ENCODE data around the gene HSF2. TPM values are rescaled to one million over a fixed set of nuclear protein-coding genes. Genes with fewer than 3 reads are reported as not detected.

The HSF2 gene
- total RNA-seq, 2 donors from 2014 or later: 15.1 to 20.0 TPM

DNA sequence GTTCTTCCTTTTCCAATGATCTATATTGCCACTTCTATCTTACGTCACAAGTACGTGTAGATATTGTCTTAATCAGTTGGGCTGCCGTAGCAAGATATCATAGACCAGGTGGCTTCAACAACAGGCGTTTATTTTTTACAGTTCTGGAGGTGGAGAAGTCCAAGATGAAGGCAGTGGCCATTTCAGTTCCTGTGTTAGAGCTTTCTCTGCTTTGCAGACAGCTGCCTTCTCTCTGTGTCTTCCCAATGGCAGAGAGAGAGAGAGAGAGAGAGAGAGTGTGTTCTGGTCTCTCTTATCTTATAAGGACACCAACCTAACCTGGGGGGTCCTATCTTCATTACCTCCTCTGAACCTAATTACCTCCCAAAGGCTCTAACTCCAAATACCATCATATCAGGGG lies 8.3 kb downstream of the HSF2 start:
- ATAC-seq (replicated peaks in 1 of 2) (no peak), DNase-seq (no peak)
- H3K9me3 Mint-ChIP-seq: peaks cover 2% of the 10 kb centered on the region in 2 donors
- H3K4me3 Mint-ChIP-seq: peak overlapping the region in 1 of 2 donors; percentile 95
- H3K27ac Mint-ChIP-seq: peak overlapping the region; percentile 100
- peaks cover 78% of the 10 kb centered on the region for H3K4me1 Mint-ChIP-seq (ENCODE audit: low read depth)
- H3K36me3 Mint-ChIP-seq (ENCODE audit: insufficient read depth in 2 of 2): peaks cover 5 to 27% of the 10 kb centered on the region in 2 donors
- H3K27me3 Mint-ChIP-seq (ENCODE audit: low read depth): no peaks in the 10 kb centered on the region

GRCh38 chr6:122408240-122408639 lies 8.8 kb downstream of the HSF2 start:
- peaks cover 2% of the 10 kb centered on the region in 2 donors for H3K9me3 Mint-ChIP-seq
- DNase-seq: no peak
- peak overlapping the region; percentile 82 to 95 for H3K4me3 Mint-ChIP-seq
- H3K27ac Mint-ChIP-seq: peak overlapping the region; percentile 100
- H3K27me3 Mint-ChIP-seq (ENCODE audit: low read depth): no peaks in the 10 kb centered on the region
- peaks cover 5 to 28% of the 10 kb centered on the region in 2 donors for H3K36me3 Mint-ChIP-seq (ENCODE audit: insufficient read depth in 2 of 2)
- H3K4me1 Mint-ChIP-seq (ENCODE audit: low read depth): peaks cover 77% of the 10 kb centered on the region
- no peak for ATAC-seq (replicated peaks in 1 of 2)

DNA sequence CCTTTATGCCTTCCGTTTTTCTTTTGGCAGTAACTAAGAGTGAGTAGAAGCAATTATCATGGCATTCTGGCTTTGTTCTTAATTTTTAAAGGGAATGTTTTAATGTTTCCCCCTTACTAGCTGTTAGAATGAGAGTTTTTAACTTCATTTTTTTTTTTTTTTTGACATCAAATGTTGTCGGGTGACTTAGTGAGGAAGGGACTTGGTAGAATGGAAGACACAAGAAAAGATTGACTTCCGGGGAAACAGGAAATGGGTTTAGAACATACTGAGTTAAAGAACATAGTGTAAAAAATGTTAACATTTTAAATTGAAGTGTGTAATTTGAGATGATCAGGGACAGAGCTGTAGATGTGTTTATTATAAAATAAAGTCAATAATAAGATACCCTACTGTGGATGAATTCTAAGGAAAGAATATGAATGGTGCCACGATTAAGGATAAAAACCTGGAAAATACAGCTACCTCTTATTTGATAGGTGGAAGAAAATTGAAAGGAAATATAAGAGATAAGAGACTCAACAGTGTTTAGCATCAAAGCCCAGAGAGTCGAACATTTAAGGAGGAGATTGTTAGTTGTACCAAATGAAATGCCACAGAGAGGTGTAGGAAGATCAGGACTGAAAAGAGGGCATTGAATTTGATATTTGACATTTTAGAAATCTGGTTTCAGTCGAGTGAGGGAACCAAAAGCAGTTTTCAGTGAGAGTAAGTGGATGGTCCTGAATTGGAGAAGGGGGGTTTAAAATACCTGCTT lies 9.4 kb downstream of the HSF2 start:
- ATAC-seq (replicated peaks in 1 of 2) (peak; percentile 52 to 53), DNase-seq (no peak)
- Mint-ChIP-seq H3K4me1 (ENCODE audit: low read depth) (peaks cover 75% of the 10 kb centered on the region), H3K9me3 (peaks cover 2% of the 10 kb centered on the region in 2 donors), H3K27ac (peak overlapping the region; percentile 100), H3K27me3 (ENCODE audit: low read depth) (no peaks in the 10 kb centered on the region), H3K36me3 (ENCODE audit: insufficient read depth in 2 of 2) (peaks cover 5 to 33% of the 10 kb centered on the region in 2 donors), H3K4me3 (peak overlapping the region; percentile 82 to 95)

GRCh38 chr6:122412001-122412400 lies 12.5 kb downstream of the HSF2 start:
- H3K9me3 Mint-ChIP-seq: no peaks in the 10 kb centered on the region
- H3K36me3 Mint-ChIP-seq (ENCODE audit: insufficient read depth in 2 of 2): peaks cover 4 to 30% of the 10 kb centered on the region in 2 donors
- DNase-seq (no peak), ATAC-seq (replicated peaks in 1 of 2) (no peak)
- H3K4me3 Mint-ChIP-seq: peak overlapping the region in 1 of 2 donors; percentile 18
- H3K4me1 Mint-ChIP-seq (ENCODE audit: low read depth): peaks cover 44% of the 10 kb centered on the region
- peak overlapping the region; percentile 27 for H3K27ac Mint-ChIP-seq
- no peaks in the 10 kb centered on the region for H3K27me3 Mint-ChIP-seq (ENCODE audit: low read depth)

DNA sequence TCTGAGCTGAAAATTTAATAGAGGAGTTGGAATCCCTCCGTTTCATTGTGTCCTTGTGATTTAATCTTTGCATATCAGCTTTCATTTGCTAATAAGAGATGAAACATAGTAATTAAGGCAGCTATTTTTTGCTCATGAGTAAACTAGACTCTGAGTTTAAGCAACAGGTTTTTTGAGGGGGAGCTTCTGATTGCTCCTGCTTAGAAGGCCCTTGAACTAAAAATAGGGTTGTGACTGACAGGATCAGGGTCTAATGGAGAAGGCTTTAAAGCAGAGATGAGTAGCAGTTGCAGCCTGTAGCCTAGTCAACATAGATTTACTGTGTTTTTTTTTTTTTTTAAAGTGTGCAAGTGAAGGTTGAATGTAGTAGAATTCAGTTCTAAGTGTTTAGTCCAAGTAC lies 17.4 kb downstream of the HSF2 start:
- DNase-seq (no peak), ATAC-seq (replicated peaks in 1 of 2) (no peak)
- H3K36me3 Mint-ChIP-seq (ENCODE audit: insufficient read depth in 2 of 2): peaks cover 4 to 27% of the 10 kb centered on the region in 2 donors
- no peak overlapping the region for H3K4me3 Mint-ChIP-seq
- H3K4me1 Mint-ChIP-seq (ENCODE audit: low read depth): no peaks in the 10 kb centered on the region
- H3K27ac Mint-ChIP-seq: no peak overlapping the region
- no peaks in the 10 kb centered on the region for H3K9me3 Mint-ChIP-seq
- no peaks in the 10 kb centered on the region for H3K27me3 Mint-ChIP-seq (ENCODE audit: low read depth)

- no peak for ATAC-seq (replicated peaks in 1 of 2)
- Mint-ChIP-seq H3K9me3 (no peaks in the 10 kb centered on the region), H3K4me3 (no peak overlapping the region), H3K4me1 (ENCODE audit: low read depth) (peaks cover 9% of the 10 kb centered on the region), H3K27ac (no peak overlapping the region), H3K27me3 (ENCODE audit: low read depth) (no peaks in the 10 kb centered on the region), H3K36me3 (ENCODE audit: insufficient read depth in 2 of 2) (peaks cover 6 to 33% of the 10 kb centered on the region in 2 donors)
- DNase-seq: no peak
Measured at GRCh38 chr6:122422003-122422402, 22.6 kb downstream of the HSF2 start.

DNA sequence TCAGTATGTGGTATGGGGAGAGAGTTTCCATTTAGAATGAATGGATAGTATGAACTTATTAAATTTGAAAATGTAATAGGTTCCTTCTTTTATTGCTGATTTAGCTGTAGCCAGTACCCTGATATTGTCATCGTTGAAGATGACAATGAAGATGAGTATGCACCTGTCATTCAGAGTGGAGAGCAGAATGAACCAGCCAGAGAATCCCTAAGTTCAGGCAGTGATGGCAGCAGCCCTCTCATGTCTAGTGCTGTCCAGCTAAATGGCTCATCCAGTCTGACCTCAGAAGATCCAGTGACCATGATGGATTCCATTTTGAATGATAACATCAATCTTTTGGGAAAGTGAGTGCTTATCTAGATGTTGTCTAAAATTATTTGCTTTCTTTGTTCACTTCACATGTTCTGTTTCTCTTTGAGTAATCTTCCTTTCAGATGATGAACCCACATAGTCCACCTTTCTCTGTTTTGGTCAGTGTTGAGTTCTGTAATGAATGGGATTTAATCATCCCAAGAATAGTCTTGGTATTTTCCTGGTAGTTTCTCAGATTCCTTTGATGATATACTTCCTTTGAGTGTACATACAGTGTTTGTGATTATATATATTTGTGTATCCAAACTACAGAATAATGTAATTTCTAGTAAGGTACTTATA lies 23.3 kb downstream of the HSF2 start:
- Mint-ChIP-seq H3K27ac (peak overlapping the region; percentile 62), H3K36me3 (ENCODE audit: insufficient read depth in 2 of 2) (peaks cover 6 to 35% of the 10 kb centered on the region in 2 donors), H3K4me1 (ENCODE audit: low read depth) (peaks cover 9% of the 10 kb centered on the region)

GRCh38 chr6:122423734-122424133 lies 24.3 kb downstream of the HSF2 start:
- no peaks in the 10 kb centered on the region for H3K9me3 Mint-ChIP-seq
- peaks cover 6 to 35% of the 10 kb centered on the region in 2 donors for H3K36me3 Mint-ChIP-seq (ENCODE audit: insufficient read depth in 2 of 2)
- H3K27me3 Mint-ChIP-seq (ENCODE audit: low read depth): no peaks in the 10 kb centered on the region
- DNase-seq (no peak), ATAC-seq (replicated peaks in 1 of 2) (no peak)
- H3K4me3 Mint-ChIP-seq: no peak overlapping the region
- H3K4me1 Mint-ChIP-seq (ENCODE audit: low read depth): peaks cover 9% of the 10 kb centered on the region
- no peak overlapping the region for H3K27ac Mint-ChIP-seq

More for the DNA sequence above, 23.3 kb downstream of the HSF2 start:
- H3K27me3 Mint-ChIP-seq (ENCODE audit: low read depth): no peaks in the 10 kb centered on the region
- no peak overlapping the region for H3K4me3 Mint-ChIP-seq
- ATAC-seq (replicated peaks in 1 of 2): peak; percentile 83 to 86
- no peaks in the 10 kb centered on the region for H3K9me3 Mint-ChIP-seq
- no peak for DNase-seq

DNA sequence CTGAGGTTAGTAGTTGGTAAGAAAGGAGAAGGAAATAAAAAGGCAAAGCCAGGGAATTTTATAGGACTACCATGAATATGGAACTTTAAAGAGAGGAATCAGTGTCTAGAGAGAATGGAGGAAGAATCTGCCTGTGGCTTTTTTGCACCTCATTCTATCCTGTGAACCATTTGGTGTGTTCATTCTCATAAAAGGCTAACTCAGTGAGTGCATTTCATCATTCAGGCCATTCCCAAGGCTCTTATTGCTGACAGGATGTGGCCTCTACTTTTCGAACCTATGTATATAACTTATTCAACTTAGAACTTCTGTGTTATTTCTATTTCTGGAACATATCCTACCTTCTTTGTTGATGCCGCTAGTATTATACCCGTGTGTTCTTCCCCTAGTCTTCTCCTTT lies 27.1 kb downstream of the HSF2 start:
- DNase-seq (no peak), ATAC-seq (replicated peaks in 1 of 2) (no peak)
- Mint-ChIP-seq H3K9me3 (no peaks in the 10 kb centered on the region), H3K36me3 (ENCODE audit: insufficient read depth in 2 of 2) (peaks cover 11 to 40% of the 10 kb centered on the region in 2 donors), H3K27ac (peak overlapping the region; percentile 72), H3K27me3 (ENCODE audit: low read depth) (no peaks in the 10 kb centered on the region), H3K4me1 (ENCODE audit: low read depth) (peaks cover 9% of the 10 kb centered on the region), H3K4me3 (no peak overlapping the region)

DNA sequence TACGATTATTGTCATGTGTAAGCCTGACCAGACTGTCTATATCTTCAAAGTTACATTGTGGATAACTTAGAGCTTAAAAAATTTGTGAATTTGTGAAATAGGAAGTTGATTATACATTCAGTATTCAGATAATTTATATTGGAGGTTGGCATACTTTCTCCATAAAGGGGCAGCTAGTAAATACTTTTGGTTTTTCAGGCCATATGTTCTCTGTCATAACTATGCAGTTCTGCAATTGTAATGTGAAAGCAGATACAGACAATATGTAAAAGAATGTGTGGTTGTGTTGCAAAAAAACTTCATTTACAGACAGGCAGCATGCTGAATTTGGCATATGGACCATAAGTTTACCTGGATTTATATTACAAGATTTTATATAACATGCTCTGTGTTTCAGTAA lies 29.3 kb downstream of the HSF2 start:
- Mint-ChIP-seq H3K36me3 (ENCODE audit: insufficient read depth in 2 of 2) (peaks cover 11 to 40% of the 10 kb centered on the region in 2 donors), H3K9me3 (no peaks in the 10 kb centered on the region), H3K27me3 (ENCODE audit: low read depth) (no peaks in the 10 kb centered on the region), H3K4me1 (ENCODE audit: low read depth) (peaks cover 10% of the 10 kb centered on the region), H3K27ac (no peak overlapping the region), H3K4me3 (no peak overlapping the region)
- no peak for DNase-seq
- no peak for ATAC-seq (replicated peaks in 1 of 2)

GRCh38 chr6:122429323-122429722 lies 29.9 kb downstream of the HSF2 start:
- Mint-ChIP-seq H3K27ac (no peak overlapping the region), H3K27me3 (ENCODE audit: low read depth) (no peaks in the 10 kb centered on the region), H3K36me3 (ENCODE audit: insufficient read depth in 2 of 2) (peaks cover 11 to 37% of the 10 kb centered on the region in 2 donors), H3K4me3 (no peak overlapping the region), H3K9me3 (no peaks in the 10 kb centered on the region), H3K4me1 (ENCODE audit: low read depth) (peaks cover 10% of the 10 kb centered on the region)
- DNase-seq (no peak), ATAC-seq (replicated peaks in 1 of 2) (no peak)

DNA sequence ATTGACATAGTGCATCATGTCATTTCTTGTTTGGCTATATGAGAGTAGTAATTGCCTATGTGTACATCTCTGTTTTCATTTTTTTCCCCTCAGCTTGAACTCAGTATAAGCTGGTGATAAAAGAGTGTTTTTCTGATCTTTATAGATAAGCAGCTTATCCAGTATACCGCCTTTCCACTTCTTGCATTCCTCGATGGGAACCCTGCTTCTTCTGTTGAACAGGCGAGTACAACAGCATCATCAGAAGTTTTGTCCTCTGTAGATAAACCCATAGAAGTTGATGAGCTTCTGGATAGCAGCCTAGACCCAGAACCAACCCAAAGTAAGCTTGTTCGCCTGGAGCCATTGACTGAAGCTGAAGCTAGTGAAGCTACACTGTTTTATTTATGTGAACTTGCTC lies 32.3 kb downstream of the HSF2 start:
- peaks cover 5 to 35% of the 10 kb centered on the region in 2 donors for H3K36me3 Mint-ChIP-seq (ENCODE audit: insufficient read depth in 2 of 2)
- no peaks in the 10 kb centered on the region for H3K9me3 Mint-ChIP-seq
- H3K27me3 Mint-ChIP-seq (ENCODE audit: low read depth): no peaks in the 10 kb centered on the region
- ATAC-seq (replicated peaks in 1 of 2) (no peak), DNase-seq (no peak)
- no peak overlapping the region for H3K4me3 Mint-ChIP-seq
- H3K4me1 Mint-ChIP-seq (ENCODE audit: low read depth): peaks cover 10% of the 10 kb centered on the region
- H3K27ac Mint-ChIP-seq: peak overlapping the region; percentile 28

GRCh38 chr6:122432816-122433215 lies 33.4 kb downstream of the HSF2 start:
- Mint-ChIP-seq H3K9me3 (no peaks in the 10 kb centered on the region), H3K36me3 (ENCODE audit: insufficient read depth in 2 of 2) (peaks cover 6 to 37% of the 10 kb centered on the region in 2 donors), H3K4me3 (peak overlapping the region in 1 of 2 donors; percentile 18), H3K4me1 (ENCODE audit: low read depth) (peaks cover 10% of the 10 kb centered on the region), H3K27me3 (ENCODE audit: low read depth) (no peaks in the 10 kb centered on the region), H3K27ac (no peak overlapping the region)
- peak in 1 of 2 donors; percentile 57 for ATAC-seq (replicated peaks in 1 of 2)
- no peak for DNase-seq

Data from activated T-cell treated with anti-CD3 and anti-CD28 coated beads, Interleukin-2, amount 50 U/mL, for 72 hours (primary cell).